Limb (tissue), 2 donors: Measurements from ENCODE around the gene DDX1.
"Not testable (repeated sequence)": the region's sequence is repeated elsewhere in the genome, so short reads cannot be mapped to it uniquely, and the experiment has no call there.

Source experiments
- DNase-seq, 2 donors: peaks; one replicate each; pipeline ENCODE4 v3.0.0-alpha.2; 2016; ENCODE audit errors: extremely low spot score in 2 of 2

DDX1 gene

DNA sequence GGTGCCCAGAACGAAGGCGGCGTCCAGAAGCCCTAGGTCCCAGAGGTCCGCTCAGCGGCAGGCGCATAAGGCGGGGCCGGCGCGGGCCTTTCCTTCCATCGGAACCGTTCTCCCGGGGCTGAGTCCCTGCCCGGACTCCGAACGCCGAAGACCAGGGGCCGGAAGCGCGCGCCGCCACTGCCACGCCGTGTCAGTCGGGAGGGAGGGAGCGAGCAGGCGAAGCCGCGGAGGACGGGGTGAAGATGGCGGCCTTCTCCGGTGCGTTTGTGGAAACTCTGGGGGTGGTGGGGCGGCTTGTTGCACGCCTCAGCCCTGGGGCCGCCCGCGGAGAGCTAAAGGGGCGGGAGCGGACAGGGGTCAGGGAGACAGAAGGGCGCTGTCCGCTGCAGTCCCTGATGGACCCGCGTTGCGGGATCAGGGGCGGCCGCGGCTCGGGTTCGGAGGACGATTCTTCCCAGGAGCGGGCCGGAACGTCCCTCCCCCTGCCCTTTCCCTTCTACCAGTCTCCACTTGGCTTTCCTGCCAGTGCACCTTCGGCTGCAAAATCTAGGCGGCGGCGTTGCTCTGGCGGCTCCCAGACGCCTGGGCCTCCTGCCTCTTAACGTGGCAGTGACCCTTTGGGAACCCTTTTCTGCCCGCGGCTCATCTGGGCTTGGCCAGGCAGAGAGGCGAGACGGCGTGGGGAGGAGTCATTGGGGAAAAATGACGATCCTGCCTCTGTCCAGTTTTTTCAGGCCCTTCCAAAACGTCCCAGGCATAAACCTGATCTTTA, at the start of gene DDX1:
DDX1 (plus strand) TSS at position 177 of the 772 bp plus-strand sequence; CDS start at position 243, 66 bp downstream.
- peak; percentile 74 to 93 for DNase-seq

DNA sequence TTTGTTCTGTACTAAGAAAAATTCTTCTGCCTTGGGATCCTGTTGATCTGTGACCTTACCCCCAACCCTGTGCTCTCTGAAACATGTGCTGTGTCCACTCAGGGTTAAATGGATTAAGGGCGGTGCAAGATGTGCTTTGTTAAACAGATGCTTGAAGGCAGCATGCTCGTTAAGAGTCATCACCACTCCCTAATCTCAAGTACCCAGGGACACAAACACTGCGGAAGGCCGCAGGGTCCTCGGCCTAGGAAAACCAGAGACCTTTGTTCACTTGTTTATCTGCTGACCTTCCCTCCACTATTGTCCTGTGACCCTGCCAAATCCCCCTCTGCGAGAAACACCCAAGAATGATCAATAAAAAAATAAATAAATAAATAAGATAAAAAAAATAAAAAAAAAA, 49.4 kb upstream of the DDX1 start:
- DNase-seq = not testable (repeated sequence)

GRCh38 chr2:15543053-15543452, 48.6 kb upstream of the DDX1 start:
- no peak for DNase-seq

DNA sequence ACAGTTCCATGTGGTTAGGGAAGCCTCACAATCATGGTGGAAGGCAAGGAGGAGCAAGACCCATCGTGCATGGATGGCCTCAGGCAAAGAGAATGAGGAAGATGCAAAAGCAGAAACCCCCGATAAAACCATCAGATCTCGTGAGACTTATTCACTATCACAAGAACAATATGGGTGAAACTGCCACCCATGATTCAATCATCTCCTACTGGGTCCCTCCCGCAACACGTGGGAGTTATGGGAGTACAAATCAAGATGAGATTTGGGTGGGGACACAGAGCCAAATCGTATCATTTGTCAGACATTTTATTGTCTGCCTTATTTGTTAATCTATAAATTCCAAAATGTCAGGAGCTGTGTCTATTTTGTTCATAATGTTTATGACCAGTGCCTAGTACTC, 48.1 kb upstream of the DDX1 start:
- DNase-seq = no peak

- DNase-seq = no peak
Measured at GRCh38 chr2:15544227-15544626, 47.4 kb upstream of the DDX1 start.

DNA sequence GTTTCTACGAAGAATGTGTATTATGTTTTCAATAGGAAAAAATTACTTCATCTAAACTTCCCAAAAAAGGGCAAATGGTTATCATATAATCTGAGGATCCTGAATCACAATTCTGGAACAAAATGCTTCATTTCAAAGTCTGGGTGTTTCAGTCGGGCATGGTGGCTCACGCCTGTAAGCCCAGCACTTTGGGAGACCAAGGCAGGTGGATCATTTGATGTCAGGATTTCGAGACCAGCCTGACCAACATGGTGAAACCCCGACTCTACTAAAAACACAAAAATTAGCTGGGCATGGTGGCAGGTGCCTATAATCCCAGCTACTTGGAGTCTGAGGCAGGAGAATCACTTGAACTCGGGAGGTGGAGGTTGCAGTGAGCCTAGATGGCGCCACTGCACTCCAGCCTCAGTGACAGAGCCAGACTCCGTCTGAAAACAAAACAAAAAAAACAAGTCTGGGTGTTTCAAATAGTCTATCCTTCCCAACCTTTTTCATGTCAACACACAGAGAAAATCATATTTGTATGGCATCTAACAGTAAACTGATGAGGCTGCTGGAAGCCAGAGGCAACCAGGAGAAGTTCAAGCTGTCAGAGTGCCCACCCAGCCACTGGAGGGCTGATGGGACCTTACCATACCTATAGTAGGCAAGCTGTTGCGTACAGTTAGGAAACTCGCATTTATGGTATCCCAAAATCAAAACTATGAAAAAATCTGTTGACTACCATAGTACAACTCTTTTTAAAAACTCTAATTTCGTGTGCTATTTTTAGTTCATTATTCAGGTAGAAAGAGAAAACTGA, 45.2 kb upstream of the DDX1 start:
- no peak for DNase-seq

DNA sequence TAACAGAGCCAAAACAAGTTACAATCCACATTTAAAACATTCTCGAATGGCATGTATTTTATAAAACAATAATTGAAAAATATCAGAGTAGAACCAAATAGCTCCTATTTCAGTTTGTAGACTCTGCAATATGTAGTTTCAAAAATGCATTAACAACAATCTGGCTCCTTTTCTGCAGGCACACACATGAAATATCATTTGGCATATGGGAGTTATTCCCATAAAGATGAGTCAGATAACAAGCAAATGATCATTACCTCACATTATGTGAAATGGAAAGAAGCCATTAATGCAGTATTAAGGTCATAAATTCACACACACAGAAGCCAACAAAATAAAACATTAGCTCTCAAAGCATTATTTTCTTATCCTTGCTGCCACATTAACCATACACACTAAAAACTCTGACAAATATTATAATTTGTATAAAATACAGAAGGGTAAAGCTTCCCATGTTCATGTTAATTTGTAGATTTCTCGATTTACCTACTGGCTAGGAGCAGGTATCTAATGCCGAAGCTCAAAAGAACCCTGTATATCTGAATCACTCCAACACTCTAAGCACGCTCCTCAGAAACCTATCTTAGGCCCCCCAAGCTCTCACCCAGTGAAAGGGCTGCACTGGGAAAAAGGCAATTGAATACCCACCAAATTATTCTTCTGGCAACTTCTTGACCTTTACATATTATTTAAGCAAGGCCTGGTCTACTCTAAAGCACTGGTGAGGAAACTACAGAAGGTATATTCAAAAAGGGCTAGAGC, 44.4 kb upstream of the DDX1 start:
- no peak for DNase-seq

DNA sequence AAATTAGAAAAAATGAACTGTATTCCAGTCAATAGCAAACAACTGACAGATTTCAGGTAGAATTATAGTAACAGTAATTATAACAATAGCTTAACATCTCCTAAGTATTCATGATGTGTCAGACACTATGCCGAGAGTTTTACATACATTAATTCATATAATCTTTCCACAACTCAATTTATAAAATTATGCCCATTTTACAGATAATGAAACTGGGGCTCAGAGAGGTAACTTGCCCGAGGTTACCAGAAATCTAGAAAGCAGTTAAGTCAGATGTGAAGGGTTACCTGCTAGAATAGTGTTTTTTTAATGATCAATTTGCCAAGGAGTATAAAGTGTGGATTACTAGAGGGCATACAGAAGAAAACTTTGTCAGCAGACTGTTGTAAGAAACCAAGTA, 42.7 kb upstream of the DDX1 start:
- no peak for DNase-seq

DNA sequence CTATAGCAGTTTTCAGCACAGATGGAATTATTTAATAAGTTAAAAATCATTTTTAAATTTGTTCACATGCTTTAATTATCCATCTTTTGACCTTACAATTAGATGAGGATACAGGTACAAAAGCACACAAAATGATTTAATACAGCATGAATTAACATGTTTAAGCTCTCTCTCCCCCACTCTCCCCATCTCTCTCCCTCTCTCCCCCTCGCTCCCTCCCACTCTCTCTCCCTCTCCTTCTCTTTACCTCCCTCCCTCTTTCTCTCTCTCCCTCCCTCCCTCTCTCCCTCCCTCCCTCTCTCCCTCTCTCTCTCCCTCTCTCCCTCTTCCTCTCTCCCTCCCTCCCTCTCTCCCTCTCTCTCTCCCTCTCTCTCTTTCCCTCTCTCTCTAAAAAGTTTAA, 38.1 kb upstream of the DDX1 start:
- no peak for DNase-seq

DNA sequence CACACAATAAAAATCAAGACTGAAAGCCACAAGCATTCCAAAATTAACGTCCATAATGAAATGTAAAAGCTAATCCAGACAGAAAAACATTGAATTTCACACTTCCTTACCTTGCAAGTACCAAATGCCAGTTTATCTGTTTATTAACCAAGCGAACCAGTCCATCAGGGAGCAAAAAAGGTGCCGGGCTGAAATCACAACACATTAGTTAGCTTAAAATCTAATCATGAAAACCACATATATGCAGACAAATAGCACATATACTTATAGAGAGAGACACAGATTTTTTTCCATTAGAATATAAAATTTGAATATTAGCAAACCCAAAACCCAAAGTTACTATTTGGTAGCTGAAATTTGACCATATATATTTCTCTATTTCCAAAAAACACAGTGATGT, 37.7 kb upstream of the DDX1 start:
- DNase-seq = no peak

- DNase-seq = no peak
Measured at GRCh38 chr2:15554525-15555218, 37.0 kb upstream of the DDX1 start.

- DNase-seq = no peak
Measured at GRCh38 chr2:15555760-15556193, 35.9 kb upstream of the DDX1 start.

DNA sequence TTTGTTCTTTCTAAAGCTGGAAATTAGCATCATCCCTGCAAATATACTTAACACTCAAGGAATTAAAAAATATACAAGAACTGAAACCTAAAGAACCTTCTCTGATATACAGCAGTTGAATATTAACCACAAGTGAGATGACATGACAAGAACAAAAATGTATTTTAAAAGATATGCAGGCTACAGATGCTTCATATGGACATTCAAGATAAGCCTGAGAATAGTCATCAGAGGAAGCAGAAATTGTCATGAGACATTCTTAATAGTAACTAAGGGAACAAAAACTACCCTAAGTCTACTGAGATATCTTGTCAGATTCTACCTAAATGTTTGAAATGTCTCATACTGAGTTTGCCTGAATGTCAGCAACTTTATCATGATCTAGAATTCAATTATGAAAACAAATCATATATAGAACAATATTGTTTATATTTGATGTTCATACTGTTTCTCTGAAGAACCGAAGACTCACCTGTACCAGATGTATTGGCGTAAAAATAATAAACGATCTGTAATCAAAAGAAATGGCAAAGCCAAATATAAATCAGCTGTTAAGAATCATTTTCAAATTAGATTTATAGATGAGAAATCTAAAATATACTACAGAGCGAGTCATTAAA, 35.2 kb upstream of the DDX1 start:
- no peak for DNase-seq

DNA sequence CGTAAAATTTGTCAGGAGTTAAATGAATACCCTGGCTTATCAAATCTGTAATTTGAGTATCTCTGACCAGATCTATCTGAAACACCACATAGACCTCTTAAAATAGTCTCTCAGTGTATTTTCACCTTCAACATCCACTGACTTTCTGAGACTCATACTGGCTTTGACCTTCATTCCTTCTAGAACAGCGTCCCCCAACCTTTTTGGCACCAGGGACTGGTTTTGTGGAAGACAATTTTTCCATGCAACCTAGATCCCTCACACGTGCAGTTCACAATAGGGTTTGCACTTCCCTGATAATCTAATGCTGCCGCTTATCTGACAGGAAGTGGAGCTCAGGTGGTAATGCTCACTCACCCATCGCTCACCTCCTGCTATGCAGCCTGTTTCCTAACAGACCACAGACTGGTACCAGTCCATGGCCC, 33.8 kb upstream of the DDX1 start:
- DNase-seq = no peak

- no peak for DNase-seq
Measured at GRCh38 chr2:15559379-15560139, 32.1 kb upstream of the DDX1 start.

GRCh38 chr2:15560140-15560987, 31.3 kb upstream of the DDX1 start:
- peak; percentile 2 to 54 for DNase-seq

- peak; percentile 93 to 94 for DNase-seq
Measured at GRCh38 chr2:15560988-15561573, 30.6 kb upstream of the DDX1 start, which contains the start of gene NBAS. Gene NBAS (minus strand): TSS chr2:15561334. CDS start chr2:15561304, 30 bp downstream.

DNA sequence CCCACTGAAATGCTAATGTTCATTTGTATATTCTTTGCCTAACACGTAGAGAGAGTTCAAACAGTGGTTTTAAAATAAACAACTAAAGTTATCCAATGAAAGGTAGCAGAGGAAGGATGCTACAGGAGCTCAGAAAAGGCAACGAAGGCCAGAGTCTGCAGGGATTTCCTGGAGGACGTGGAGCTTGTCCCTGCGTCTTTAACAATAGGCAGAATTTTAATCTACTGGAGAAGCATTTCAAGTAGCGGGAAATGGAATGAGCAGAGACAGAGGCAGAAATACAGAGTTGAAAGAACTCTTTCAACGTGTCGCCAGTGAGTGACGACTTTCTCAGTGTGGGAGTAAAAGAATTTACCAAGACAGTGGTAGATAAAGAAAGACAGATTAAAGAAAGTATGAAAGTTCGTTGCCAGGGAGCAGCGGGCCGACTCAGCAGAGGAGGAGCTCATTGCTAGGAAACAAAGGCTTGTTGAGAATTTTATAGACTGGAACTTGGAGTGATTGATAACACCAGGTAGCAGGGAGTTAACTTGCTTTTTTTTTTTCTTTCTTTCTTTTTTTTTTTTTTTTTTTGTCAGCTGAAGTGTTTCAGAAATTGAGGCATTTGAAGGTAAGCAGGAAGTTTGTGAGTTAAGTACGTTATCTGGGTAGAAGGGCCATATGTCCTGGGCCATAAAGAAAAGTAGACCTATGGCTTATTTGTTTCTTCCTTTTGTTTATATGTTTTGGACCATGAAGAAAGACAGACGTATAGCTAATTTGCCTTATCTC, 29.9 kb upstream of the DDX1 start:
- DNase-seq = peak; percentile 52 to 55
